A172 (cell line): Measurements from ENCODE around the gene HSF2BP. TPM values are rescaled to one million over a fixed set of nuclear protein-coding genes. Genes with fewer than 3 reads are reported as not detected.
"Not testable (repeated sequence)": the region's sequence is repeated elsewhere in the genome, so short reads cannot be mapped to it uniquely, and the experiment has no call there.

Experiments used
- DNase-seq: peaks from one replicate; pipeline ENCODE4 v3.0.0-alpha.2; 2015; ENCODE audit warnings: low spot score
- total RNA-seq: library from RNA; depleted of rRNA; stranded (reverse); fragments of >200 nt; shearing (Covaris generic); gene quantifications from 2 replicates; pipeline ENCODE4 v1.2.3, GENCODE V29; 2014

HSF2BP gene
- total RNA-seq, 1 experiment from 2014 or later = 8.8 TPM

DNA sequence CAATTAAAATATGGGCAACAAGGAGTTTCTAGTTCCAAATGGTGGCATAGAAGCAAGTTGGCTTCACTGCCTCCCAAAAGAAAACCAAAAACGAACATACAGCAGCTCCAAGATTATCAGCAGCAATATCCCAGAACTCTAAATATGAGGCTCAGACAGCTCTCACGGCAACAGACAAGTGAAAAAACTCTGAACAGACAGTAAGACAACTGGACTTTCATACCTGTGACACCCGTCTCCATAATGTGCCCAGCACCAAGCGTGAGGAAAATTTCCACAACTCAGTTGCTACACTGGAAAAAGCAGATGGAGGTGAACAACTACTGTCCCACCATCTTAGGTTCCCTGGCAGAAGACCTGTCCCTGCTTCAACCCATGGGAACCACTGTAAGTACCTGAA, 39.9 kb downstream of the HSF2BP start:
- no peak for DNase-seq

DNA sequence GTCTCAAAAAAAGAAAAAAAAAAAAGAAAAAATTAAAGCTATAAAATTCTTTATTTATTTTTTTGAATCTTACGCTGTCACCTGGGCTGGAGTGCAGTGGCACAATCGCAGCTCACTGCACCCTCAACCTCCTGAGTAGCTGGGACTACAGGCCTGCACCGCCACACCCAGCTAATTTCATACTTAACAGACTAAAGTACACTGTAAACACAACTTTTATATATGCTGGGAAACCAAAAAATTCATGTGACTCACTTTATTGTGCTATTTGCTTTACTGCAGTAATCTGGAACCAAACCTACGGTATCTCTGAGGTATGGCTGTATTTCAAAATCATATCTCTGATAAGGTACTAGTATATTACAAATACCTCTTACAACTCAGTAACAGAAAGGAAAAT, 40.3 kb downstream of the HSF2BP start:
- DNase-seq = no peak

DNA sequence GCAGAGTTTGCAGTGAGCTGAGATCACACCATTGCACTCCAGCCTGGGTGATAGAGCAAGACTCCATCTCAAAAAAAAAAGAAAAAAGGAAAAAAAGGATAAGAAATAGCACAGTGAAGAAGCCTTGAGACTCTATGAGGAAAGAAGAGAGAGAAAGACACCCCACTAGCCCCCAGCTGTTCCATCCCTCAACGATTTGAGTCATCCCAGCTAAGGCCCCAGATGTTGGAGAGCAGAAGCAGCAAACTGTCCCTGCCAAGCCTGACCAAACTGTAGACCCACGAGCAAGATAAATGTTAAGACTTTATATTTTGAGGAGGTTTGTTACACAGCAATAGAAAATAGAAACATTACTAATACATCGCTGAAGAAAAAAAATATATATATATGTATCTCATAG, 42.4 kb downstream of the HSF2BP start:
- not testable (repeated sequence) for DNase-seq

DNA sequence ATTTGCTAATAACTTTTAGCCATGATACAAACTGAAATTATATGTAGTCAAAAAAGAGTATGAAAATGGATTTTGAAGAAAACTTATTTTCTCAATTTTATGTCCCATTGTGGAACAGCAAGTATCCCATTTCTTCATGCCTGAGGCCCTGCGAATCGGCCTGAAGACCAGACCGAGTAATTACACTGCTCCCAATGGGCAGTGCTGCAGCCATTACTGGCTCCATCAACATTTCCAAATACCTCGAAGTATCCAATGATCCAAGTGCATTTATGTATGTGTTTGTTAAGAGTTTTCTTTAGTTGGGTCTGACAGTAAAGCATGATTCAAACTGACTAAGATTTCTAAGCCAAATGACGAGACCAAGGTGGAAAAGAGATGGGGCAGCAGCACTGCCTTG, 44.4 kb downstream of the HSF2BP start:
- DNase-seq = no peak

DNA sequence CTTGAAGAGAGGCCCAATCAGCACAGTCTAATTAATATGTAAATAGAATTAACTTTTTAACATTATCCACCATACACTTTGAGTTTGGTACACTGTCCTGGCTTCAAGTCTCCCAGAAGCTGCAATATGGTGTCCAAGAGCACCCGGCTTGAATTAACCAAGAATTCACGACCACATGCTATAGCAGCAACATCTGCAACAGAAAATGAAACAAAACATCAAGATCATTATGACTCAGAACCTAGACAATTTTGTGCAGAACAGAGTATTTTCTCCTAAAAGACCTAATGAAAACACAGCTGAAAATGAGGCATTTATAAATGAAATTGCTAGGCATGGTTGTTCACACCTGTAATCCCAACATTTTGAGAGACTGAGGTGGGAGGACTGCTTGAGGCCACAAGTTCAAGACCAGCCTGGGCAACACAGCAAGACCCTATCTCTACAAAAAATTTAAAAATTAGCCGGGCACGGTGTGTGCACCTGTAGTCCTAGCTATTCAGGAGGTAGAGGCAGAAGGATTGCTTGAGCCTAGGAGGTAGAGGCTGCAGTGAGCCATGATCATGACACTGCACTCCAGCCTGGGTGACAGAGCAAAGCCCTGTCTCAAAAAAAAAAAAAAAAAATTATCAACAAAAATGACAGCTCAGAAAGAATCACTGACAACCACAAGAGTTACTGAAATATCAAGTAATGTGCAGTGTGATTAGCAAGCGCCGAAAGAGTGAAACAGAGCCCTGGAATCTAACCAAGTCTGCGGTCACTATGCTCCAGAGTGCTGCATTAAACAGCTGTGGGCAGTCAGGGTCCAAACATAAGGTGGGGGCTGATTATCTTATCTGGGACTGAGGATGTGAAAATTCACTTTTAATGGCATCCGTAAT, 45.3 kb downstream of the HSF2BP start:
- no peak for DNase-seq

DNA sequence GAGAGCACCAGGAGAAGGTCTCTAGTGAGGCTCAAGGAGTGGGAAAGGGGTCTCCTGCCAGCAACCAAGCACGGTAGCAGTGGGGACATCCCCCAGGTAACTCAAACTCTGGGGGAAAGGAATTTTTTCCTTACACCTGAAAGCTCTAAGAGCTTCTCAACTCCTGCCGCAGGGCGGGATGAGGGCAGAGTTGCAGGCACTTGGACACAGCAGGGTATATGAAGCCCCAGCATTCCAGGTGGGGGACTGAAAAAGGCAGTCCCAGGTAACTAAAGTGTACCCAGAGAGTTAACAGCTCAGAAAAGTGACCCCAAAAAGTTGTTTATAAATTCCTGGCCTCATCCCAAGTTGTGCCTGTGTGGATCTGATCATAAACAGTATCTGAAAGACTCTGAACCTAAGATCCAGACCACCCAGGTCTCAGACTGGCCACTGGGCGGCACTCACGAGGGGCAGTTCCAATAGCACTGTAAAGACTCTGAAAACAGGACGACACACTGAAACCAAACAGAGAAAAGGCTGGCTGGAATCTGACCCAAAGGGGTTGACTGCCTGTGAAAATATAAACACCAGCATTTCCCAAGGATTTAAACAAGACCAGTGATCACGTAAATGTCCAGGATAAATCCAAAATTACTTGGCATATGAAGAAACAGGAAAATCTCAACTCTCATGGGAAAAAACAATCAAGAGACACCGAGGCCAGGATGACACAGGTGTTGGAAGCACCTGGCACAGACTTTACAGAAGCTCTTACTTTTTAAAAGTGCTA, 47.5 kb downstream of the HSF2BP start:
- DNase-seq = peak; percentile 77

DNA sequence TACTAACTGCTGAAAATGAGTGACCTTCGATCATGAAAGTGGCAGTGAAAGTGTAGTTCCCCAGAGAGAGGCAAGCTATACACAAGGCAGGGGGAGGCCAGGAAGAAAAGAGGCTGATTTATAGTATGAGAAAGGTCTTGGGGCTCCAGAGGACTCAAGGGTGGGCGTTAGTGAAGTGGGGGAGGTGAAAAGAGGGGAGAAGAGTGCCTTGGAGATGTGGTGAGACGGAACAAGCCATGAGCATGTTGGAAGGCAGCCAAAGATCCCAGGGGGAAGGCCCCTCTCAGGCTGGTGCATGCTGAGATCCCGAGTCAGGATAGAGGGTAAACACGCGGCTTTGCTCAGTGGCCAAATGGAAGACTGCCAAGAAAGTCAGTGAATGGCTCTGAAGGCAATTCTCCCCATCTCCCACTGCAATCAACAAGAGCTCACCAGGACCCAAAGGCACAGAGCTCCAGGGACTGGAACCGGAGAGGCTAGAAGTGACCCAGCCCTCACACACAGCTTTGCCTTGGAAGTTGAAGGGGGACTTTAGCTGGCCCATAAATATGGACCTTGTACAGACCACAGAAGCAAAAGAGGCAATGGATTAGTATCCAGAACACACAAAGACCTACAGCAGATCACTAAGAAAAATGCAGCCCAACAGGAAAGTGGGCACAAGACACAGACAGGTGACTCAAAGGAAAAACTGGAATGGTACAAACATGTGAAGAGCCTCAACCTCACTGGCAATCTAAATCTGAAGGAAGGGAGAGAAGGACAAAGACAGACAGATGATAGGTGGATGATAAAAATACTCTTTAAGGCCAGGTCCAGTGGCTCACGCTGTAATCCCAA, 49.6 kb downstream of the HSF2BP start:
- peak; percentile 85 for DNase-seq

DNA sequence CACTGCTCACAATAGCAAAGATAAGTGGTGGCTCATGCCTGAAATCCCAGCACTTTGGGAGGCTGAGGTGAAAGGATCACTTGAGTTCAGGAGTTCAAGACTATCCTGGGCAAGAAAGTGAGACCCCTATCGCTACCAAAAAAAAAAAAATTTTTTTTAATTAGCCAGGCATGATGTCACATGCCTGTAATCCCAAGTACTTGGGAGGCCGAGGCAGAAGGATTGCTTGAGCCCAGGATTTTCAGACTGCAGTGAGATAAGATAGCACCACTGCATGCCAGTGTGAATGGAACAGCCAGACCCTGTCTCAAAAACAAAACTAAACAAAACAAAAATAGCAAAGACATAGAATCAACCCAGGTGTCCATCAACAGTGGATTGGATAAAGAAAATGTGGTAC, 50.6 kb downstream of the HSF2BP start:
- no peak for DNase-seq

DNA sequence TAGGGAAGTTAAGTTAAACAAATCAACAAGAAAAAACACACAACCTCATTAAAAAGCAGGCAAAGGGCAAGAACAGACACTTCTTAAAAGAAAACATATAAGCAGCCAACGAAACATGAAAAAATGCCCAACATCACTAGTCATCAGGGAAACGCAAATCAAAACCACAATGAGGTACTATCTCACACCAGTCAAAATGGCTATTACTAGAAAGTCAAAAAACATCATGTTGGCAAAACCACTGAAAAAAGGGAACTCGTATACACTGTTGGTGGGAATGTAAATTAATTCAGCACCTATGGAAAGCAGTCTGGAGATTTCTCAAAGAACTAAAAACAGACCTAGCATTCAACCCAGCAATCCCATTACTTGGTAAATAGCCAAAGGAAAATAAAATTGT, 51.1 kb downstream of the HSF2BP start:
- peak; percentile 92 for DNase-seq

DNA sequence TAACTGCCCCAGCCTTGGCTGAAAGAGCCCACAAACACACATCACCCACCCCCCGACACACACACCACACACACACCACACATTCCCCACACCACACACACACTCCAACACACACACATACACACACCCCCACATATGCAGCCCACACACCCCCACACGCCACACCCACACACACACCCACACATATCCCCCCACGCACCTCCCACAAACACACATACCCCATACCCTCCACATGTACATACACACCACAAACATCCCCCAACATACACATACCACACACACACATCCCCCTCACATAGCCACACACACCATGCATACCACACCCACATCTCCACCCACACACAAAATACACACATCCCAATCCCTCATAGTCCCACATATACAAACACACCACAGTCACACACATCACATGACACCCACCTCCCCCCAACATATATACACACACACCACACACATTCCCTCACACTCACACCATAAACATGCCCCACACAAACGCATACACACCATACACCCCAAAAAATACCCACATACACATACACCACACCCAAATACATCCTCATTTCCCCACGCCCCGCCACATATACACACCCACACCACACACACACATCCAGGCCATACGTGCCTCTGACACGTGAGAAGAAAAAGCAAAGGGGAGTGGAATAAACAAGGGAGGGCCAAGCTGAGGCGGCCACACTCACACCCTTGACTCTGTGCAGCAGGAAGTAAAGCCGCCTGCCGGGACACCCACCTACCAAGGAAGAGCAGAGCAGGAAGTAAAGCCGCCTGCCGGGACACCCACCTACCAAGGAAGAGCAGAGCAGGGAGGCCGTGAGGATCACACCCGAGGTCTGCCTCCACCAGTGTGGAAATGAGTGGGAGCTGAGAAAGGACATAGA, 53.7 kb downstream of the HSF2BP start:
- DNase-seq = no peak

DNA sequence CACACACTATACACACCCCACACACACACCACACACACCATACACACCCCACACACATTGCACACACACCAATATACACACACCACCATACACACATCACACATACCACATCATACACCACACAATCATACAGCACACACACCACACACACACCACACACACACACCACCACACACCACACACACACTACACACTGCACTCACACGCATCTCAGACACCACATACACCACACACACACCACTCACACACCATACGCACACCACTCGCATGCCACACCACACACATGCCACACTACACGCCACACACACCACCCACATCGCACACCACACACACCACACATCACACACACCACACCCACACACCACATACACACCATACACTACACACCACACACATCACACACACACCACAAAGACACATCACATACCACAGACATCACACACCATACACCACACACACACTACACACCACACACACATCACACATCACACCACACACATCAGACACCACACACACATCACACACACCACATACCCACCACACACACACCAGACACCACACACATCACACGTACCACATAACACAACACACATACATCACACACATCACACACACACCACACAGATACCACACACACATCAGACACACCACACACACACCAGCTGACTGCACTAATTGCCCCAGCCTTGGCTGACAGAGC, 54.6 kb downstream of the HSF2BP start:
- no peak for DNase-seq

DNA sequence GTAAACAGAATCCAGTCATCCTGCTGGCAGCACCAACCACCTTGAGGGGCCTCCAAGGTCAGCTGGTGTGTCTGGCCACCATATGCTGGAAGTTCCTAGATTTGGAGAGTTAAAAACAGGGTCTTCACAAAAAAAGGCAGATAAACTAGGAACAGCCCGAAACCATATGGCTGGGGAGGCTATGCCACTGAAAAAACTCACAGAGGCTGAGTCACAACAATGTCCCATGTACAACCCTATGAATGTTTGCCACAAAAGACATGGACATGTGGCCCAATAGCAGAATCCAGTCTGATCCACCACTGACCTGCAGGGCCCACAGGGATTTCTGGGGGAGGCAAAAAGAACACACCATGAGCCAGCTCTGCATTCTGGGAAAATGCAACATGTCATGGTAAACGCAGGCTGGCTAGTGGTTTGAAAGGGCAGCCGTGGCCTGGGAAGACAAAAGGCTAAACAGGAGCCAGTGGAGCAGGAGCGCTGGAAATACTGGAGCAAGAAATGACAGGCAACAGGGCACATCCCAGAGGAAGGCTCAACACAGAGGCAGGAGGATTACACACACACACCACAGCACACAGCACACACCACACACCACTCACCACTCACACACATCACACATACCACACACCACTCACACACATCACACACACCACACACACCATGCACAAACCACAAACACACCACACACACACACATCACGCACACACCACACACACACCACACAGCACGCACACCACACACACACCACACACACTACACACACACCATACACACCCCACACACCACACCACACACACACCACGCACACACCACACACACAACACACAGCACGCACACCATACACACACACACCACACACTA, 55.4 kb downstream of the HSF2BP start:
- peak; percentile 27 for DNase-seq

DNA sequence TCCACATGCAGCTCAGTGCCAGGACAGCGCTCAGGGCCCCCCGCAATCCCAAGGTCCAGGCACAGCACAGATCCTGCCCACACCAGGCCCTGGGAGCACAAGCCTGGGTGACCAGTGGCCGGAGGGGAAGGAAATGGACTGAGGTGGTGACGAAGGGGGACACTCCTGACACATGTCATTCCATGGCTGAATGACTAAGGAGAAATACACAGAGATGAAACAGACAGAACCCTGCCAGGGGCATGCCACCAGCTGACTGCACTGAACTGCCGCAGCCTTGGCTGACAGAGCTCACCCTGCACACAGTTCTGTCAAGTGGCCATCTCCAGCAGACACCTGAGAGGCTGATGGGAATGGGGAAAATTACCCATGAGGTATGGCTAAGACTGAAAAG, 56.1 kb downstream of the HSF2BP start:
- no peak for DNase-seq

DNA sequence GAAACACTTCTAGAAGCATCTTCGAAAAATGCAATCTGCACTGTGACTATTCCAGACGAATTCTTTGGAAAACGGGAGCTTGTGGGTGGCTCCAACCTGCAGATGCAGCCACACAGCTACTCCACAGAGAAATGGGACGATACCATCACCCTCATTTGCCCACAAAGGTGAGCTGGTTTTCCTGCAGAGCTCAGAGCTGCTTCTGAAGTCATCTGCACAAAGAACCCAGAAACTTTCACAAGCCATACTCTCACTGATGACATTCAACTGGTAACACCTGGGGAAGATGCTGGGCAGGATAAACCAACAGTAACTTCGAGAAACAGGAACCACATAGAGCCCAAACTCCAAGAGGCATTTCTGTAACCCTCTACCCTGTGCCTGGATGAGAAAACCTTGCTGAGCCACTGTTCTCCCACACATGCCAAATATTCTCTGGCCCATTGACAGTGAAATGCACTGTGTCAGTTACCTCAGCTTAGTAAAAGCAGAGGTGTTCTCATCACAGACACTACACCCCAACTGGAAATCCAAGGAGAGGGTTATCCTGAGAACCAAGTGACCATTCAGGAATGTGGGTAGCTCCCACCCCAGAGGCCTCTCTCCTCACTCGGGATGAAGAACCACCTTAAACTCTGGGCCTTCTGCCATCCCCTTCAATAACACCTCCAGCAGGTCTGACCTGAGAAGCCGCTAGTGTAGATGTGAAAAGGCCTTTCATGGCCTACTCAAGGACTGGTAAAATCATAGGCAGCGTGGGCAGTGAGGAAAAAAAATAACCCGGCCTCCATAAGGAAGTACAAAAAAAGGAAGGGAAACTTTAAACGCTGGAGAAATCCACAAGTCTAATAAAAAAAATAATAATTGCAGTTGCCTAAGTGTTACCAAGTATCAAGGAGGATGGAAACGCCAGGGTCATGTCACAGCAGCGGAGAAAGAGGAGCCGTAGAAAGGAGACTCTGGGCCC, 56.7 kb downstream of the HSF2BP start:
- no peak for DNase-seq

DNA sequence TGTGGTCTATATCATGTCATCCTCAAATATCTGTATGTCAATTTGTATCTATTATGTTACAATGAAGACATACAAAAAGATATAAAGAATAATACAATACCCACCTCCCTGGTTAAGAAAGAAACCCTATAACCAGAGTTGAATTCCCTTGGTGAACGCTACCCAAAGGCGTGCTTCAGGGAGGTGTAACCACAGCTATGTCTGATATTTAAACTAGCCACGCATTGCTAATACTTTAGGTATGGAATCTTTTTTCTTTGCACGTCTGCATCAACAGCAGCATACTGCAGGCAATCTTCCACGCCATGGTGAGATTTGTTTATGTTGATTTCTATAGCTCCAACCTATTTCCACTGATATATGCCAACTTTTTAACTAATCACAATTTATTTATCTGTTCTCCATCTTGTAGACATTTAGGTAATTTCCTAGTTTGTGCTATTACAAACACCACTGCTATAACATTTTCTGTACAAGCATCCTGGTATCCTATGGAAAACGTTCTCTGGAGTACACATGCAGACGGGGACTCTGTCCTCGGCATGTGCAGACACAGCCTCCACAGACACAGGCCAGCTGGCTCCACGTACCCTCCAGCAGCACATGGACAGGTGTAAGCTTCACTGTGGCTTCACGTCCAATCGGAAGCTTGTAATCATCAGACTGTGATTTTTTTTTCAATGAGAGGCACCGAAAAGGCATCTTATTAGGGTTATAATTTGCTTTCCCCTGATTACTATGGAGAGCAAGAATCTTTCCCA, 58.5 kb downstream of the HSF2BP start:
- peak; percentile 92 for DNase-seq

DNA sequence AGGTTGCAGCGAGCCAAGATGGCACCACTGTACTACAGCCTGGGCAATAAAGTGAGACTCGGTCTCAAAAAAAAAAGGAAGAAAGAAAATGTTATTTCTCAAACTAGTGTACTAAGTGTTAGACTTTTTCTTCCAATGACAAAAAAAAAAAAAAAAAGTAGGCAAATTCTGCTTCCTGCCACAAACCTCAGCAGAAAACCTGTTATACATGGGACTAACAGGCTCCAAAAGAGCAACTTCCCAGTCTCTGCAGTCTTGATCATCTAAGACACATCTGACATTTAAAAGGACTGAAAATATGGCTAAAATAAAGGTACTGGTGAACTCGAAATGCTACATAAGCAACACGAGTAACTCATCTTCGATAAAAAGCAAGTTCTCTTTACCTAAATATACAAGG, 59.6 kb downstream of the HSF2BP start:
- no peak for DNase-seq

DNA sequence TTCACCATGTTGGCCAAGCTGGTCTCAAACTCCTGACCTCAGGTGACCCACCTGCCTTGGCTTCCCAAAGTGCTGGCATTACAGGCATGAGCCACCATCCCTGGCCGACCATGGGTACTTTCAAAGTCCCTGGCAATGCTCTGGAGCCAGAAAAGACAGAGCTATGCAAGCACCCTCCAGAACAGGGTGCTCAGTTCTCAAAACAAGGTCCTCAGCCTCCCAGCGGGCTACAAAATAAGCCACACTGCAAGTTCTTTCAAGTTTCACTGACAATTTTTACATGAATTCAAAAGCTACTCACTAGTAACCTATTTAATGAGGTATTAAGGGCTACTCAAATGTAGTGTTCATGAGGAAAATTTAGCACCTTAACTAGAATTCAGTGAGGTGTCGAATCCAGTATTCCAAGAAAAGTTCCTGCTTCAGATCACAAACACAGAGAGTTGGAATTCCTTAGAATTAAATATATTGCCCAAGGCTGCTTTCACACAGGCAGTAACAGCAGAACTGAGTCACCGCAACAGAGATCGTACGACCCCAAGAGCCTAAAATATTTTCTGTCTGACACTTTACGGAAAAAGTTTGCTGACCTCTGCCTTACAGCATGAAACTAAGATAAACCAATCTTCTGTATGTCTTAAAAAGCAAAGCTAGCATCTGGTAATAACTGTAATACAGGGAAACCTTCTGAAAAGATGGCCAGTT, 60.7 kb downstream of the HSF2BP start:
- DNase-seq = peak; percentile 56
